Endometrial microvascular endothelial cells (primary cell): ENCODE data around the gene COL27A1. TPM values are rescaled to one million over a fixed set of nuclear protein-coding genes. Genes with fewer than 3 reads are reported as not detected.

Experiments used
- in situ Hi-C: cut with HindIII; loops from 2 replicates; pipeline ENCODE4 v1.10.0; 2017; ENCODE audit warnings: low sequenced_read_pairs, low pct_unique_long_range_greater_than_20kb; ENCODE audit errors: inconsistent ontology term
- total RNA-seq: library from RNA; depleted of rRNA; stranded (reverse); fragments of >200 nt; gene quantifications from one replicate; pipeline ENCODE4 v1.2.3, GENCODE V29; 2015; ENCODE audit errors: inconsistent ontology term

Gene COL27A1
- total RNA-seq, 1 donor from 2014 or later: 17.4 TPM

DNA sequence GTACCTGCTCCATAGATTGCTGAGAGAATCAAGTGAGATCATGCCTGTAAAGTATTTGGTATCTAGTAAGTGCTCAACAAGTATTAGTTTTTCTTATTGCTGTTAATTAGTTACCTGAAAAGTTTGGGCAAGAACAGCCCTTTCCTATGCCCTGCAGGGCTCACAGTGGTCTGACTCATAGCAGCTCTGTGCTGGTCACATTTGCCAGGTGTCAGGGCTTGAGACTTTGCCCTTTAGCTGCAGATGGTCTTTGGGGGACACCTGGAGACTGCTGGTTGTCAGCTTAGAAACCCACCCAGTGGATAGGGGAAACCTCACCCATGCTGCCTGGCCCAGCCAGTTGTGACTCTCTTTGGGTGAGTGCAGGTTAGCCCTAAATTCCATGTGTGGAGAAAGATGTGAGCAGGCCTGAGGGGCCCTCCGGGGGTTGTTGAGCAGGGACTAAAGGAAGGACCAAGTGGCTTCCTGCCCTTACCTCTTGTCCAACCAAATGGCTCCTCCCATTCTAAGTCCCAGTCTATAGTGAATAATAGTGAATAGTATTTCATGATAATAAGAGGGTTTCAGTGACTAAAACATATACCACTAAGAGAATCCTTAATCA is 9.0 kb downstream of the COL27A1 start:
- in situ Hi-C loops: no loop called here

DNA sequence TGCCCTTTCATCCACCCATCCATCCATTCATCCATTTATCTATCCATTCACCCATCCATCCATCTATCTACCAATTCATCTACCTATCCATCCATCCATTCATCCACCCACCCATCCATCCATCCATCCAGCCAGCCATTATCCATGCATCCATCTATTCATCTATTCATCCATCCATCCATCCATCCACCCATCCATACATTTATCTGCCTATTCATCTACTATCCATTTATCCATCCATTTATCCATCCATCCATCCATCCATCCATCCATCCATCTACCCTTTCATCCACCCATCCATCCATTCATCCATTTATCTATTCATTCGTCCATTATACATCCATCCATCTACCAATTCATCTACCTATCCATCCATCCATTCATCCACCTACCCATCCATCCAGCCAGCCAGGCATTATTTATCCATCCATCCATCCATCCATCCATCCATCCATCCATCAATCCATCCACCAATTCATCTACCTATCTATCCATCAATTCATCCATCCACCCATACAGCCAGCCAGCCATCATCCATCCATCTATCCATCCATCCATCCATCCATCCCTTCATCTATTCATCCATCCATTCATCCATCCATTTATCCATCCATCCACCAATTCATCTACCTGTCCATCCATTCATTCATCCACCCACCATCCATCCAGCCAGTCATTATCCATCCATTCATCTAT is 10.2 kb downstream of the COL27A1 start:
- in situ Hi-C loops: no loop called here

DNA sequence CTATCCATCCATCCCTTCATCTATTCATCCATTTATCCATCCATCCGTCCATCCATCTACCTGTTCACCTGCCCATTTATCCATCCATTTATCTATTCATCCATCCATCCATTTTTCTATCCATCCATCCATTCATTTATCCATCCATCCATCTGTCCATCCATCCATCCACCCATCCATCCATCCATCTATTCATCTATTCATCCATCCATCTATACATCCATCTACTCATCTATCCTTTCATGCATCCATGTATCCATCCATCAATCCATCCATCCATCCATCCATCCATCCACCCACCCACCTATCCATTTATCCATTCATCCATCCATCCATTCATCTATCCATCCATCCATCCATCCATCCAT is 10.8 kb downstream of the COL27A1 start:
- in situ Hi-C loops: no loop called here

DNA sequence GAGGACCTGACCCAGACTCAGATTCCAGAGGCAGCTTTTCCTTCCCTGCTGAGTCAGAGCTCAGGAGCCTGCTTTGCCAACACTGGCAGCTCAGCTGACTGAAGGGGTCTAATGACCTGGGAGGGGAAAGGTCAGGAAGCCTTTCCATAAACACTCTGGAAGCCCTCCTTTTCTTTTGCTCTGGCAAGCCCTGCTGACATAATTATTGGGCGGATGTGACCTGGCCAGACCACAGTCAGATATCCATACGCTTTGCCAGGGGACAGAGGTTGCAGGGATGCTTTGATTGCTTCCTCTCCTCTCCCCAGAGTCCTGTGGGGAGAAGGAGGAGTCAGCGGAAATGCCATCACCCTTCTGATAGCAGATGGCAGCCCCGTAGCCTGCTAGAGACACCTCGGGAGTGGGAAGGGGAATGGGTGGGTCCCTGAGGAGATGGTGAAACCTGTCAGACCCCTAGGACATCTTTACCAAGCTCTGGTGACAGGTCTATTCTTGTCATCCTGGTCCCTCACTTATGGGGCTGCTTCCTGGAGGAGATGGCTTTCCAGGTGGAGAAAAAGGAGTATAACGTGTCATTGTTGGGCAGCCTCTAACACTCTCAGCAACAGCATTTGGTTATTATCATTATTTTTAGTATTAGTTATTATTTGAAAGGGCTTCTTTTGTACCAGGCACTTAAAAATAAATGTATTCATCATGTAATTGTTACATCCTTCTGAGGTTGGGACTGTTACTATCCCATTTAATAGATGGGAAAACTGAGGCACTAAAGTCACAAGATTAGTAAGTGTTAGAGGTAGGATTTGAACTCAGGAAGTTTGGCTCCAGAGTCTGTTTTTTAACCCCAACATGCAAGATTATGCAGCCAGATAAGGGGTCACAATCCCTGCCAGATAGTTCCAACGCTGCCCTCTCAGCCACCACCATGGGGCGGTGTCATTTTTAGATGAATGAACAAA is 11.6 kb downstream of the COL27A1 start:
- in situ Hi-C loops: no loop called here

DNA sequence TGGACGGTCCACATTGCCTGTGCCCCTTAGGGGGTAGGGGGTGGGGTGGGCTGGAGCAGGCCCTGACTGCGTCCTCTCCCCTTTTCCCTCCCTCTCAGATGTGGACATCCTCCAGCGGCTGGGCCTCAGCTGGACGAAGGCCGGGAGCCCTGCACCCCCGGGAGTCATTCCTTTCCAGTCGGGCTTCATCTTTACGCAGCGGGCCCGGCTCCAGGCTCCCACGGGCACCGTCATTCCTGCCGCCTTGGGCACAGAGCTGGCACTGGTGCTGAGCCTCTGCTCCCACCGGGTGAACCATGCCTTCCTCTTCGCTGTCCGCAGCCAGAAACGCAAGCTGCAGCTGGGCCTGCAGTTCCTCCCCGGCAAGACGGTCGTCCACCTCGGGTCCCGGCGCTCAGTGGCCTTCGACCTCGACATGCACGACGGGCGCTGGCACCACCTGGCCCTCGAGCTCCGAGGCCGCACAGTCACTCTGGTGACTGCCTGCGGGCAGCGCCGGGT is 12.3 kb downstream of the COL27A1 start:
- in situ Hi-C loops: no loop called here

DNA sequence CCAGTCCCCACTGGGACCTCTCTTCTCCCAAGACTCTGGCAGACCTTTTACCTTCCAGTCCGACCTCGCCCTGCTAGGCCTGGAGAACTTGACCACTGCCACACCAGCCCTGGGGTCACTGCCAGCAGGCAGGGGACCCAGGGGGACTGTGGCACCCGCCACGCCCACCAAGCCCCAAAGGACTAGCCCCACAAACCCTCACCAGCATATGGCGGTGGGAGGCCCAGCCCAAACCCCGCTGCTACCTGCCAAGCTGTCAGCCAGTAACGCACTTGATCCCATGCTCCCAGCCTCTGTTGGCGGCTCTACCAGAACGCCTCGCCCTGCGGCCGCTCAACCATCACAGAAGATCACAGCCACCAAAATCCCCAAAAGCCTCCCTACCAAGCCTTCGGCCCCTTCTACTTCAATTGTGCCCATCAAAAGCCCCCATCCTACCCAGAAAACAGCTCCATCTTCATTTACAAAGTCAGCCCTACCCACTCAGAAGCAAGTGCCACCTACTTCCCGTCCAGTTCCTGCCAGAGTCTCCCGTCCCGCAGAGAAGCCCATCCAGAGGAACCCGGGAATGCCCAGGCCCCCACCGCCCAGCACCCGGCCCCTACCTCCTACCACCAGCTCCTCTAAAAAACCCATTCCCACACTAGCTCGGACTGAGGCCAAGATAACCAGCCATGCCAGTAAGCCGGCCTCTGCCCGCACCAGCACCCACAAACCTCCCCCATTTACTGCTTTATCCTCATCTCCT is 13.1 kb downstream of the COL27A1 start:
- in situ Hi-C loops: no loop called here

DNA sequence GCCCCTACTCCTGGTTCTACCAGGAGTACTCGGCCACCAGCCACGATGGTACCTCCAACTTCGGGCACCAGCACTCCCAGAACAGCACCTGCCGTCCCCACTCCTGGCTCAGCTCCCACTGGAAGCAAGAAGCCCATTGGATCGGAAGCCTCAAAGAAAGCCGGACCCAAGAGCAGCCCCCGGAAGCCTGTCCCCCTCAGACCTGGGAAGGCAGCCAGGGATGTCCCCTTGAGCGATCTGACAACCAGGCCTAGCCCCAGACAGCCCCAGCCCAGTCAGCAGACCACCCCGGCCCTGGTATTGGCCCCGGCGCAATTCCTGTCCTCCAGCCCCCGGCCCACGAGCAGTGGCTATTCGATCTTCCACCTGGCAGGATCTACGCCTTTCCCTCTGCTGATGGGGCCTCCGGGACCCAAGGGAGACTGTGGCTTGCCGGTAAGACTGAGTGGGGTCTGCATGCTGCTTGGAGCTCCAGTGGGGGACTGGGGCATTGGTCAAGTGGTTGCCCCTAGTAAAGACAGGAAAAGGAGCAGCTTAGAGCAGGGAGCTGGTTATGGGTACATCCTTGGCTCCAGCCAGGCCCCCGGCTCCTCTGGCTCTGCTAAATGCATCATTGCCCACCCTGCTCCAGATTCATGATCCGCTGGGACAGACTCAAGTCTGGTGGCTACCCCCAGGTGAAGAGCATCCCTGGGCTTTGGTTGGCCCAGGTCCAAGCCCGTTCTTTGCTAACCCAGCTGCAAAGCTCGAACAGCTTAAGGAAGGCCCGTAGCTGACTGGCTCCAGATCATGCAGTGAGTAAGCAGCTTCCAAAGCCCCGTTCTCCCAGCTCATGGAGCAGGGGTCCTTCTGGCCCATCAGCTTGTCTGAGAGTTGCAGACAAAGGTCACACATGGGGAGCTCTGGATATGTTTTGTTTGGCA is 14.0 kb downstream of the COL27A1 start:
- in situ Hi-C loops: no loop called here

DNA sequence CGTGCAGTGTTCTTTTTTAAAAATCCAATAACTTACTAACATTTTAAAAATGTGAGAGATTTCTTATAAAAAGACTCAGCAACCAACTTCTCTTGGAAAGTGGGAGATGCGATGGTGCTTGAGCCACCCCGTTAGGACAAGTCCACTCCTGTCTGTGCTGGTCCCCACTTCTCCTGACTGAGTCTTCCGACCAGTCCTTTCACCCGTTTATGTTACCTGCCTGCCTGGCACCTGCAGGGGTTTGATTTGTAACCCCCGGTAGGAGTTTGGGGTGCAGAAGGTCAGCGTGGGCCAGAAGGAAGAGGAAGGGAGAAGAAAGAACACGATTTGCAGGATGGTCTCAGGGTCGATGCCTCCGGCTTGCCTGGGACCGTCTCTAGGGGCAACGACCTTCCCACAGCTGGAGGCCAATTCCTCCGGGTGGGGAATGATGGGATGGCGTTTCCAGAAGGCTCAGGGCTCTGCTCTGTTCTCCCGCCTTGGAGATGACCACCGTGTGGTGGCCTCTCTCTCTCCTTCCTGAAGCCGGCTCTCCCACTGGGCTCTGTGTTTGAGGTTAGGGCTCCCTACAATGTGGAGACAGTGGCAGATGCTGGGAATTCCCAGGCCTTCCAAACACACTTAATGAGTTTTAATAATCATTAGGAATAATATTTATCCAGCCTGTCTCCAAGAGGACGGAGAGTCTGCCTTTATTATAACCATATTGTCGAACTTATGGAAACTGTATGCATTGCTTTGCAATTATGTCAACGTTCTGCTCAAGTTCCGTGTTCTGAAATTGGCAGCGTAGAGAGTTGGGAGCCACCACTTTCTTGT is 14.8 kb downstream of the COL27A1 start:
- in situ Hi-C loops: no loop called here

DNA sequence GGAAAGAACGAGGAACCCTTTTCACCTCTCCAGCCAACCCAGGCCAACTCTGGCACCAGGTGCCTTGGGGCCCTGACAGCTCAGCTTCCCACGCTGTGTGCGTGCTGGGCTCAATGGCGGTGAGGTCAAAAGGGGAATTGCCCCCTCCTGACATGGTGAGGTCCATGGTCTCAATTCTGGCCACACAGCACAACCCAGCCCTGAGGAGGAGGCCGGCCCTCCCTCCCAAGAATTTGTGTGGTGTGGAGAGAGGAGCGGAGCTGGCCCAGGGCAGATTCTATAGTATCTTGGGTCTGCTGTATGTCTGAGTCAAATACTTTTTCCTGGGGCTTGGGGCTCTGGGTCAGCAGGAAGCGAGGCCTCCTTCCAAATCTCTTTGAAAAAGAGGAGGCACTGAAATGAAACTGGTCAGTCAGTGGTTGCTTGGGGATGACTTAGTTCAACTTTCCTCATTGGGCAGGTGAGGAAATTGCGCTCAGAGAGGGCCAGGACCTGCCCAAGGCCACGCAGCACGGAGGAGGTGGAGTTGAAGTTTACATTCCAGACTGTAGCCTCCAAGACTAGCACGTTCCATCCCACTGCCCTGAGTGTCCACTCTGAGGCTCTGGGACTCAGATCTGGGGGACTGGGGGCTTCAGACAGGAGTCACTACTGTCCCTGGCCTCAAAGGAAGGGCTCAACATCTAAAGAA is 15.6 kb downstream of the COL27A1 start:
- in situ Hi-C loops: no loop called here

DNA sequence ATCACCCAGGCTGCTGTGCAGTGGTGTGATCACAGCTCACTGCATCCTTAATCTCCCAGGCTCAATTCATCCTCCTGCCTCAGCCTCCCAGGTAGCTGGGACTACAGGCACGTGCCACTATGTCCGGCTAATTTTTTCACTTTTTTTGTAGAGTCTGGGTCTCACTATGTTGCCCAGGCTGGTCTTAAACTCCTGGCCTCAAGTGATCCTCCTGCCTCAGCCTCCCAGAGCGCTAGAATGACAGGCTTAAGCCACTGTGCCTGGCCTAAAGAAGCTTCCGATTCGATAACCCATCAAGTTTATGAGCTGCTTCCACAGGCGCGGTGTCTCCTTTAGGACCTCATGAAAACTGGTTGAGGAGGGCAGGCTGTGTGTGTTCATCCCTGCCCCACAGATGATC is 16.2 kb downstream of the COL27A1 start:
- in situ Hi-C loops: no loop called here

DNA sequence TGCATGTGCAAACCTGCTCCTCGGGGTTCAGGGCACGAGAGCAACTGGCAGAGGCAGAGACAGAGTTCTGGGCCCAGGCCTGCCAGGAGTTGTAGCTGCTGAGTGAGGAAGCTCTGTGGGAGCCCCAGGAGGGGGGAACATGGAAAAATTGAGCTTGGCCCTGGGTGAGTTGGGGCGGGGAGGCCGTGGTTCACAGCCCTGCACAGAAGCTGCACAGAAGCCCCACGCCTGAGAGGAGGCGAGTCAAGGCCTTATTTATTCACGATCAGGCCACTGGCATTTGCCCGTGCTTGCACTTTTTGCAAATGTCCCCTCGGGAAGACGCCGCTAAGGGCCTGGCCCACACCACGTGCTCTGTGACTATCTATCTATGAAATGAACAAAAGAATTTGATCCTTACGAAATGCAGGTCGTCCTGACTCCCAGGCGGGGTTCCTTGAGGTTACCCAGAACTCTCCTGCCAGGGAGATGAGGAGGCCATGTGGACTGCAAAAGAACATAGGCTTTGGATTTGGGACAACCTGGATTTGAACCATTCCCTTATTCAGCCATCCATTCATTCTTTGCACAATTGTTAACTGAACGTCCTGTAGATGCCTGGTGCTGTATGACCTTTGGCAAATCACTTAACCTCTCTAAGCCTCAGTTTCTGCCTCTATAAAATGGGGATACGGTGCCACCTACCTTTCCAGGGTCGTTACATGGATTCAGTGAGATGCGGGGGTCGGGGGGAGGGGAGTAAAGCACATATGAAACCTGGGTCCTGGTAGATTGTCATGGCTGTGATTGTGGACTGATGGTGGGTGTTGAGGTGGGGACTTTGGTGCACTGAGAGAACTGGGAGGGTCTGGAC is 17.9 kb downstream of the COL27A1 start:
- in situ Hi-C loops: no loop called here

DNA sequence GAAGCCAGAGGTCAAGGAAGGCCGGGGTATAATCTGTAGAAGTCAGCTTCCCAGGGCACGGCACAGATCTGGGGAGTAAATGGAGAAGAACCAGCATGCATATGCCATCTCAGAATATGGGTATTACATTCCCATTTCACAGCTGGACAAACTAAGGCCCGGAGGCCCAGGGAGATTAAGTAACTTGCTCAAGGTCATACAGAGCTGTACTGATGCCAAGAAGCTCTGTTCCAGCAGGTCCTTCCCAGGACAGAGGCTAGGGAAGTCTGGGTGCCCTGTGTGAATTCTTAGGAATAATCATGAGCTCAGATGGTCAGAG is 19.2 kb downstream of the COL27A1 start:
- in situ Hi-C loops: no loop called here

DNA sequence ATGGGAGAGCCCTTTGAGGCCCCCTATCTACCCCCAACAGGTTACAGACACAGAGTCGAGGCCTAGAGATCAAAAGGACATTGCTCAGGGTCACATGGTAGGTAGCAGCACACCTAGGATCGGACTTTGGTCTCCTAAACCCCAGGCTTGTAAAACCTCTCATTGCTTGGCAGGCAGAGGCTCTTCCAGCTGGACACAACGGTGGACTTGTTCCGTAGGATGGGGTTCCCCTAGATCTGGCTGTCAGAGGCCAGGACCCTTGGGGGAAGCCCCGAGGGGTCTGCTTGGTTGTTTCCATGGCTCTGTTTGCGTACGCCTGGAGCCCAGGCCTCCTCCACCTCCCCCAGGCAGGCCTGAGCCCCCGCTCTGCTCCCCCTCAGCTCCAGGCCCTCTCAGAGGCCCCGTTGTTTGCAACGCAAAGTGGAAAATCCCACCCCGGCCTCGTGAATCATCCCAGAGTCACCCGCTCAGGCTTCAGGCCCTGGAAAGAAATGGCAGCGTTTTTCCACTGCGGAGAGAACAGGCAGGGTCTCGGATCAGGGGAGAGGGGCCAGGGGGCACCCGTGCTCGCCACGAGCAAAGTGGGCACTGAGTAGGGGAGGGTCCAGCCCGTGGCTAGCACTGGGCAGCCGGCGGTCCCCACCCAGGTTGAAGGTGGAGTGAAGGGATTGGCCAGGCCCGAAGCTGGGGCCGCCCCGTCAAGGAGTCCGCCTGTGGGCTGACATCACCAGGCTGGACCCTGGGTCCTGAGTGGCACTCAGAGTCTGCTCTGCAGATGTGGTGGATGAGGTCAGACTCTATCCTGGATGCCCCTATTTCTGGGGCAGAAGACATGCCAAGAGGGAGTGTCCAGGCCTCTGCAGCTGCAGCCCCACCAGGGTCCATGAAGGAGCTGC is 19.8 kb downstream of the COL27A1 start:
- in situ Hi-C loops: no loop called here

DNA sequence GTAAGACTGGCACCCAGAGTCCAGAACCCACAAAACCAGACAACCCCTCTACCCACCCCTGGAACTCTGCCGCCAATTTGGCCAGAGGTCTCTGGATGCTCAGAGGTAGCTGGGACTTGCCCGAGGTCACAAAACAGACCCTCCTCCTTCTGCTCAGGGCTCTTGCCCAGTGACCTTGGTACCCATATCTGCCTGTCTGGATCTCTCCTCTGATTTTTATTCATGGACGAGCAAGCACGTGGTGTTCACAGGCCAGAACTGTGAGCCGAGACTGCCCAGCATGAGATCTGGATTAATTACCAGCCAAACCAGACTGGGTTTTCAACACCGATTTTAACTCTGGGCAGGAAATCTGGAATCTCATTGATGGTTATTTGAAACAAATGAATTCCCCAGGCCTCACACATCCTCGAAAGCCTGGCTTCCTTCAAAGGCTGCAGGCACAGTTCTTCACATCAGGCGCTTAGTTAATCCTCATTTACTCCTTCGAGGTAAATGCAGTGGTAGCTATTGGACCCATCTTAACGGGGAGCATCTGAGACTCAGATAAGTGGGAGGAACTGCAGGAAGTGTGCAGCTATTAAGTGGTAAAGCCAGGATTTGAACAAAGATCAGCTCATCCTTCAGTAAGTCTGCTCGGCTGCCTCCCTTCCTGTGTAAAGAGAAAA is 21.4 kb downstream of the COL27A1 start:
- in situ Hi-C loops: no loop called here
